ENCODE measurements around the gene GCK.

Gene GCK

DNA sequence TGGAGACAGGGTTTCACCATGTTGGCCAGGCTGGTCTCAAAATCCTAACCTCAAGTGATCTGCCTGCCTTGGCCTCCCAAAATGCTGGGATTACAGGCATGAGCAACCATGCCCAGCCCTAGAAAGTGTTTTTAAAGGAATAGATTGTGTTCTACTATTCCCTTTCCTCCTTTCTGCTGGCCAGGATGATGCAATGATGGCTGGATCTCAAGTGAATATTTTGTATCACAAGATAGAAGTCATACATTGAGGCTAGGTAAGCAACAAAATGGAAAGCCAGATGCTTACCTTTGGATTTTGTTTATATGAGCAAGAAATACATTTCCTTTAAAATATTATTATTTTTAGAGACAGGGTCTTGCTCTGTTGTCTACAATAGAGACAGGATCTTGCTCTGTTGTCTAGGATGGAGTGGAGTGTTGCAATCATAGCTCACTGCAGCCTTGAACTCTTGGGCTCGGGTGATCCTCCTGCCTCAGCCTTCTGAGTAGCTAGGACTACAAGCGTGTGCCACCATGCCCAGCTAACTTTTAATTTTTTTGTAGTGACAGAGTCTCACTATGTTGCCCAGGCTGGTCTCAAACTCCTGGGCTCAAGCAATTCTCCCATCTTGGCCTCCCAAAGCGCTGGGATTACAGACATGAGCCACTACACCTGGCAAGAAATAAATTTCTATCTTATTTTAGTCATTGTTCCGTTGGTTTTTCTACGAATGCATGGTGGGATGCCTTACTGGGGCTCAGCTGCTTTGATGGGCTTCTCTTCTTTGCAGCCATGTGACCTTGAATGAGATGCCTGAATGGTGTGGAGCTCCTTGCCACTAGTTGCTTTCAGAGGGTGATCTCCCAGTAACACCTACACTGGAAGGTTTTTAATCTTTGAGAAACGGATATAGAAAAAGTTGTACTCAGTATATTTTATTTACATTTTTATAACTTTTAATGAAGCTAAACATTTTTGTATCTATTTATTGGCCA lies 90.9 kb downstream of the GCK start:
- DNase-seq, result no peak
- H3K4me3 Mint-ChIP-seq, result no peak overlapping the region
- peaks cover 1% of the 10 kb centered on the region for H3K9me3 Mint-ChIP-seq
- H3K27me3 Mint-ChIP-seq, result peaks cover 47% of the 10 kb centered on the region
- no peaks in the 10 kb centered on the region for H3K36me3 Mint-ChIP-seq
- H3K27ac Mint-ChIP-seq, result peak overlapping the region; percentile 67
- H3K4me1 Mint-ChIP-seq, result peaks cover 11% of the 10 kb centered on the region
- CTCF ChIA-PET, result interaction anchor here (0.9 to 1.5 kb wide), 4 partner anchors 13 to 97 kb away, joined by 3 to 4 read pairs (median 3); no protein-coding TSS in a partner anchor

DNA sequence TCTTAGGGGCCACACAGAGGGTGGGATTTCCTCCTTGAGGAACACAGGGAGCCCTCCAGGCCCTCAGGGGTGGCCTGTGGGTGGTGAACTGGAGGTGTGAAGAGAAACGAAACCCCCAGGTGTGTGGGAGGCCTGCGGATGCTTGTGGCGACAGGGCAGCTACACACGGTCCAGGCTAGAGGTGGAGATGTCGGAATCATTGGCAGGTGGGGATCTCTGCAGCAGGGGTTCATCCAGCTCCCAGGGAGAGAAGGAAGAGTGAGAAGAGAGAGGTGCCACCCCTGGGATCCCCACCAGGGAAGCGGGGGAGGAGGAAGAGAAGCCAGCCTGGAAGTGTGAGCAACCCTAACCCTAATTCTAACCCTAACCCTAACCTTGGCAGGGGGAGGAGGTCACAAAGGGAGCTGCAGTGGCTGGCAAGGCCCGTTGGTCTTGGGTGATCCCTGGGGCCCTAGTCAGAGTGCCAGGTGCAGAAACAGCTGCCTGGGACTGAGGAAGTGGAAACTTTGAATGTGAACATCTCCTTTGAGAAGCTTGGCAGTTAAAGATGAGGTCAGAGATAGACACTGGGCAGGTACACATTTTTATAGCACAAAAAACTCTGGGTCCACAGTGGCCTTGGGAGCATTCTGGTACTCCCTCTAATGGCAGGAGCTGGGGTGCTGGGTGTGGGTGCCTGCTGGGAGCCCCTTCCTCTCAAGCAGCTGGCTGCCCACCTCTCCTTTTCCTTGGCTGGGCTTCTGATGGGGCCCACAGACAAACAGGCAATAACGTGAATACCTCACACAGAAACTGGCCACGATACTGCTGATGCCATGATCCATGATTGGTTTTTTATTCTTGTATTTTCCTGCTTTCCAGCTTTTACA lies 91.9 kb downstream of the GCK start:
- Mint-ChIP-seq H3K27ac (no peak overlapping the region), H3K4me3 (no peak overlapping the region), H3K9me3 (peaks cover 4% of the 10 kb centered on the region), H3K36me3 (no peaks in the 10 kb centered on the region), H3K27me3 (peaks cover 47% of the 10 kb centered on the region), H3K4me1 (peaks cover 11% of the 10 kb centered on the region)
- CTCF ChIA-PET, result interaction anchor here (0.9 to 1.5 kb wide), 5 partner anchors 8 to 98 kb away, joined by 3 to 4 read pairs (median 3); no protein-coding TSS in a partner anchor
- DNase-seq, result no peak

DNA sequence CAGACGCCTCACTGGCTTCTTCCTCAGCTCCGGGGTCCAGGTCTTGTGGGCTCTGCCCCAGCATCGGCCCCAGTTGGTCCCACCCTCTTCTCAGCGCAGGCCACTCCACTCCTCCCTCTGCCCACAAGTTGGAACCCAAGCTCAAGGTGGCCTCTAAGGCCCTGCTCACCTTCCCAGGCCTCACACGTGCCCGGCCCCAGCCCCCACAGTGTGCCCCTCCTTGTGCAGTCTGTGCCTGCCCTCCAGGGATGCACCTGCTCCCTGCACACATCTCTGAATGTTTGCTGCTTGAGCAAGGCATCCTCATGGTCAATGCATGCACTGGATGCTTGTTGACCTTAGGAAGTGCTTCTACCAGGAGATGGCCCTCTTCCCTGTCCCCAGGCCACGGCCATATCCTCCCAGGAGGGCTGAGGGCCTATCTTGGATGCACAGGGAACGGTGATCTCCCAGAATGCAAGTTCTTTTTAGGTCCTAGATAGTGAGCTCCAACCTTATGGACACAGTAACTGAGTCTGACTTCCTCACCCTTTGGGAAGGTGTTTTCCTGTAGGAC lies 92.8 kb downstream of the GCK start:
- H3K36me3 Mint-ChIP-seq, result no peaks in the 10 kb centered on the region
- no peak overlapping the region for H3K4me3 Mint-ChIP-seq
- no peak overlapping the region for H3K27ac Mint-ChIP-seq
- CTCF ChIA-PET, result interaction anchor here (0.7 to 1.5 kb wide), 2 partner anchors 15 kb away, joined by 3 to 4 read pairs; no protein-coding TSS in a partner anchor
- peaks cover 42% of the 10 kb centered on the region for H3K27me3 Mint-ChIP-seq
- H3K9me3 Mint-ChIP-seq, result peaks cover 4% of the 10 kb centered on the region
- H3K4me1 Mint-ChIP-seq, result peaks cover 11% of the 10 kb centered on the region
- DNase-seq, result no peak

DNA sequence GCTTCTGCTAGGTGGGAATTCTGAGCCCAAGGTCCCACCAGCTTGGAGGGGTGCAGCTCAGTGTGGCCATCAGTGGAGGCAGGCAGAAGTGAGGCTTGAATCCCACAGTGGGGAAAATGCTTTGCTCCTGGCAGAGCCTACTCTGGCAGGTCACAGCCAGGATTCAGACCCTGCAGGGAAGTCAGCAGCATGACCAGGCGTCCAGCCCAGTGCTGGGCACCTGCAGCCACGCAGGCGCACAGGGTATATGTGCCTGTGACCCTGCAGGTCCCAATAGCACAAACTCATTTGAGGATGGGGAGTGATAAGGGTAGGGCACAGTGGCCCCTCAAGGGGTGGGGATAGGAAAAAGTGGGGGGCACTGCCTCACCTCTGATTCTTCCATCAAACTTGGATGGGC lies 93.5 kb downstream of the GCK start:
- H3K4me3 Mint-ChIP-seq, result no peak overlapping the region
- H3K9me3 Mint-ChIP-seq, result peaks cover 4% of the 10 kb centered on the region
- peaks cover 11% of the 10 kb centered on the region for H3K4me1 Mint-ChIP-seq
- CTCF ChIA-PET, result interaction anchor here (0.7 kb wide), 1 partner anchor 14 kb away, joined by 3 read pairs; no protein-coding TSS in a partner anchor
- no peak overlapping the region for H3K27ac Mint-ChIP-seq
- no peak for DNase-seq
- peaks cover 38% of the 10 kb centered on the region for H3K27me3 Mint-ChIP-seq
- H3K36me3 Mint-ChIP-seq, result no peaks in the 10 kb centered on the region

DNA sequence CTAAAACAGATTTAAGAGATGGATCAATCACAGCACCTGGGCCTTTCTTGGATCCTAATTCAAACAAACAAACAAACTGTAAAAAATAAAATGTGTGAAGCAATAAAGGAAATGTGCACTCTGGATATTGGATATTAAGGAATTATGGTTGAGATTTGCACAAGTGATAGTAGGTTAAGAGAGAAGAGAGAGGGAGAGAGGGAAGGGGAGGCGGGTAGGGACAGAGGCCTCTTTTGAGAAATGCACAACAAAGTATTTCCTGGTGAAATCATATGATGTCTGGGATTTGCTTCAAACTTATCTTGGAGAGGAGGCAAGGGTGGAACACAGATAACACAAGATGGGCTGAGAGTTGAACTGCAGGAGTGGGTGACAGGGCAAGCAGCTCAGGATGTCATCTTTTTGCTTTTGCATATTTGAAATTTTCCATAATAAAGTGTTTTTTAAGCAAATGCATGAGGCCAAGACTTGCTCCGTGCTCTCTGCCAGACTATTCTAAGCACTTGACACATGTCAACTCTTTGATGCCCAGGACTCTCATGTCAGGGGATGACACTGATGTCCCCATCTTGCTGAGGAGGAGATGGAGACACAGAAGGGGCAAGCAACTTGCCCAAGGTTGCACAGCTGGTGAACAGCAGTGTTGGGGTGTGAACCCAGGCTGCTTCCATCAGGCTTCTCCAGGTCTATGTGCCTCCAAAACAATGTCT lies 94.2 kb downstream of the GCK start:
- peaks cover 36% of the 10 kb centered on the region for H3K27me3 Mint-ChIP-seq
- DNase-seq, result no peak
- H3K27ac Mint-ChIP-seq, result no peak overlapping the region
- no peak overlapping the region for H3K4me3 Mint-ChIP-seq
- CTCF ChIA-PET, result no interaction called here
- H3K9me3 Mint-ChIP-seq, result peaks cover 4% of the 10 kb centered on the region
- H3K36me3 Mint-ChIP-seq, result no peaks in the 10 kb centered on the region
- peaks cover 11% of the 10 kb centered on the region for H3K4me1 Mint-ChIP-seq

DNA sequence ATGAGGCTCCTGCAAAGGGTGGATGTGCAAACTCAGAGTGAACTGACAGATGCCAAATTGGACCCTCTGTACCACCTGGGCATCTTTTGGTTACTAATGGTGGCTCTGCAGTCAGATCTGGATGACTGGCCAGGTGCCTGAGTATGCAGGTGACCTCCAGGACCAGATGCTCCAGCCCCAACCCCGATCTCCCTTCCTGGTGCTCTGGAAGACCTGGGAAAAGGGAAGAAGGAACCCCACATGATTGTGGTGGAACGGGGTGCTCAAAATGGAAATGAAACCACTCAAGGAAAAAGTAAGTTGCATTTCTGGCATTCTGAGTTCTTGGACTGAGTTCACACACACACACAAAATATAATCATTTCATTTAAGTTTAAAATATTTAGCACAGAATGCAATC lies 94.9 kb downstream of the GCK start:
- H3K4me1 Mint-ChIP-seq, result peaks cover 11% of the 10 kb centered on the region
- H3K27me3 Mint-ChIP-seq, result peaks cover 36% of the 10 kb centered on the region
- H3K36me3 Mint-ChIP-seq, result no peaks in the 10 kb centered on the region
- H3K27ac Mint-ChIP-seq, result no peak overlapping the region
- H3K9me3 Mint-ChIP-seq, result peaks cover 4% of the 10 kb centered on the region
- no peak for DNase-seq
- CTCF ChIA-PET, result no interaction called here
- no peak overlapping the region for H3K4me3 Mint-ChIP-seq

Data from activated naive CD4-positive, alpha-beta T cell treated with anti-CD3 and anti-CD28 coated beads, Interleukin-2, amount 10 ng/mL, durations not matched to agents 7 days and 5 days (primary cell).